Activated CD4-positive, alpha-beta memory T cell treated with anti-CD3 and anti-CD28 coated beads, Interleukin-2, amount 10 ng/mL, durations not matched to agents 7 days and 5 days (primary cell): ENCODE data around the gene PABPN1. TPM values are rescaled to one million over a fixed set of nuclear protein-coding genes. Genes with fewer than 3 reads are reported as not detected.

Experiments
- CTCF ChIA-PET: fragments of 350-600 bp; sonication (Branson Sonifier 250); formaldehyde crosslinking; loops from one replicate; lab custom pipeline; 2021; ENCODE audit warnings: antibody characterized with exemption, inconsistent platforms; lab: Charles Lee
- POLR2A ChIA-PET: fragments of 350-600 bp; sonication (Branson Sonifier 250); formaldehyde crosslinking; loops from one replicate; lab custom pipeline; 2021; ENCODE audit warnings: antibody characterized with exemption; lab: Charles Lee
- DNase-seq: peaks from one replicate; pipeline ENCODE4 v3.0.0-alpha.2; 2020
- H3K27ac Mint-ChIP-seq: one replicate; pipeline ENCODE4 v1.8.0; 2021; ENCODE audit warnings: mild to moderate bottlenecking, mixed read lengths
- H3K27me3 Mint-ChIP-seq: one replicate; pipeline ENCODE4 v1.8.0; 2021; ENCODE audit warnings: mixed read lengths
- H3K36me3 Mint-ChIP-seq: one replicate; pipeline ENCODE4 v1.8.0; 2021; ENCODE audit warnings: low read depth, mixed read lengths
- H3K4me1 Mint-ChIP-seq: one replicate; pipeline ENCODE4 v1.8.0; 2021; ENCODE audit warnings: mixed read lengths
- H3K4me3 Mint-ChIP-seq: one replicate; pipeline ENCODE4 v1.8.0; 2021; ENCODE audit warnings: mild to moderate bottlenecking, mixed read lengths
- H3K9me3 Mint-ChIP-seq: one replicate; pipeline ENCODE4 v1.8.0; 2021; ENCODE audit warnings: mixed read lengths
- total RNA-seq, 2 experiments: library from RNA; stranded (reverse); gene quantifications; one replicate each; pipeline ENCODE4 v1.2.3, GENCODE V29; 2021

The PABPN1 gene
- total RNA-seq, 2 experiments from 2014 or later, result 194 to 198 TPM

DNA sequence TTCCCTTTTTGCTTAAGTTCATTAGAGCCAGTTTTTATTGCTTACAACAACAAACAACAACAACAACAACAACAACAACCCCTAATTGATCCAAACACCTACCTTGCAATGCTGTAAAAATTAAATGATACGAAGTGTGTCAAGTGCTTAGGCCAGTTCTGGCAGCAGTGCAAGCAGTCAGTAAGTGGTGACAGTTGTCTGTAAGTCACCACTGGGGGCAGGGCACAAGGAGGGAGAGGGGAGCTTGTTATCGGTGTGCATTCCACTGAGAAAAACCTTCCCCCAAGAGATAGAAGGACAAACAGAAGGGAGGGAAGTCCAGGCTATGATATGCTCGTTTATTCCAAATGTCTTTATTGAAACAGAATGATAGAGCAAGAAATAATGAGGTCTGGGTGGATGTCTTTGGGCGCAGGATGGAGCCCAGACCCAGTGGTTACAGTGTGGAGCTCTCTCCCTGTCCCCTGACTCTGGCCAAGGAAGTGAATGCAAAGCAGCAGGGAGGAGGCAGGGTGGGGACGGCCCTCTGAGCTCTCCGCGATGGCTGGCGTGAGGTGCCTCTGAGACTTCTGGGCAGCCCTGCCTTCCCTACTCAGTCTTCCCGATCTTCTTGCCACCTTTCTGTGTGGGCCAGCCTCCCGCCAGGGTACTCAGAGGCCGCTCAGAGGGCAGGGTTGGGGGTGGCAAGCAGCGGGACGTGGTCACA lies 24.9 kb downstream of the PABPN1 start:
- no peak for DNase-seq
- CTCF ChIA-PET, result interaction anchor here (0.6 to 2.1 kb wide), 6 partner anchors 8 to 522 kb away, joined by 3 to 6 read pairs (median 4); partner anchors contain the start of gene PABPN1
- peaks cover 4% of the 10 kb centered on the region for H3K4me1 Mint-ChIP-seq

DNA sequence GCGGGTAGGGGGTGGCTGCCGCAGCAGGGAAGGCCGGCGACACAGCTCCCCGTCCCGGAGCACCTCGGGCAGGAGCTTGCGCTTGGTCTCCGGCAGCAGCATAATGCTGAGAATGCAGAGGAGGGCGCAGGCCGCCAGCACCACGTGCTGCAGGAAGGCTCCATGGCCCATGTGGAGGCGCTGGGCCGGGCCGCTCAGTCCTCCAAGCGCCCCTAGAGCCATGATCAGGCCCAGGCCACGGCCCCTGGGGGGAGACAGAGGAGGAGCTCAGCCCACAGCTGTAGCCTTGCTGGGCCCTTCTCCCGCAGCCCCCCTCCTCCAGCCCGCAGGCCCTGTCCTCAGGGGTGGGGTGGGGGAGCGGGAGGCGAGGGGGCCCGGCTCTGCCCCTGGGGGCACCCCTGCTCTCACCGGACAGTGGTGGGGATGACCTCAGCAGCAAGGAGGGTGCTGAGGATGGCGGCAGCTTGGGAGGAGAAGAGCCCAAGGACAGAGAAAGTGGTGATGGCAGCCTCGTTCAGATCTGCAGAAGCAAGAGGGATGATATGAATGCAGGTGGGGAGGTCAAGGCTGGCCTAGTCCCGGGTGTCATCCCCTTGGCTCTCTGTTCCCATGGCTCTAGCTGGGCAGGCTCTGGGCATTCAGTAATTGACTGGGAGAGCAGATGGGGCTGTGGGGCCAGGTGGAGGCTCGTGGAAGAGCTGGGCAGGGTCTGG lies 25.6 kb downstream of the PABPN1 start:
- peaks cover 23% of the 10 kb centered on the region for H3K27me3 Mint-ChIP-seq
- H3K27ac Mint-ChIP-seq, result no peak overlapping the region
- ChIA-PET POLR2A (no interaction called here), CTCF (interaction anchor here (0.6 to 2.1 kb wide), 2 partner anchors 25 to 45 kb away, joined by 4 to 6 read pairs; partner anchors contain the start of gene PABPN1)
- no peaks in the 10 kb centered on the region for H3K36me3 Mint-ChIP-seq
- DNase-seq, result no peak
- no peak overlapping the region for H3K4me3 Mint-ChIP-seq
- H3K4me1 Mint-ChIP-seq, result peaks cover 6% of the 10 kb centered on the region
- H3K9me3 Mint-ChIP-seq, result no peaks in the 10 kb centered on the region

More for the DNA sequence above, 24.9 kb downstream of the PABPN1 start:
- no peak overlapping the region for H3K4me3 Mint-ChIP-seq
- POLR2A ChIA-PET, result no interaction called here
- H3K27ac Mint-ChIP-seq, result no peak overlapping the region
- H3K36me3 Mint-ChIP-seq, result no peaks in the 10 kb centered on the region
- H3K27me3 Mint-ChIP-seq, result peaks cover 18% of the 10 kb centered on the region
- no peaks in the 10 kb centered on the region for H3K9me3 Mint-ChIP-seq

DNA sequence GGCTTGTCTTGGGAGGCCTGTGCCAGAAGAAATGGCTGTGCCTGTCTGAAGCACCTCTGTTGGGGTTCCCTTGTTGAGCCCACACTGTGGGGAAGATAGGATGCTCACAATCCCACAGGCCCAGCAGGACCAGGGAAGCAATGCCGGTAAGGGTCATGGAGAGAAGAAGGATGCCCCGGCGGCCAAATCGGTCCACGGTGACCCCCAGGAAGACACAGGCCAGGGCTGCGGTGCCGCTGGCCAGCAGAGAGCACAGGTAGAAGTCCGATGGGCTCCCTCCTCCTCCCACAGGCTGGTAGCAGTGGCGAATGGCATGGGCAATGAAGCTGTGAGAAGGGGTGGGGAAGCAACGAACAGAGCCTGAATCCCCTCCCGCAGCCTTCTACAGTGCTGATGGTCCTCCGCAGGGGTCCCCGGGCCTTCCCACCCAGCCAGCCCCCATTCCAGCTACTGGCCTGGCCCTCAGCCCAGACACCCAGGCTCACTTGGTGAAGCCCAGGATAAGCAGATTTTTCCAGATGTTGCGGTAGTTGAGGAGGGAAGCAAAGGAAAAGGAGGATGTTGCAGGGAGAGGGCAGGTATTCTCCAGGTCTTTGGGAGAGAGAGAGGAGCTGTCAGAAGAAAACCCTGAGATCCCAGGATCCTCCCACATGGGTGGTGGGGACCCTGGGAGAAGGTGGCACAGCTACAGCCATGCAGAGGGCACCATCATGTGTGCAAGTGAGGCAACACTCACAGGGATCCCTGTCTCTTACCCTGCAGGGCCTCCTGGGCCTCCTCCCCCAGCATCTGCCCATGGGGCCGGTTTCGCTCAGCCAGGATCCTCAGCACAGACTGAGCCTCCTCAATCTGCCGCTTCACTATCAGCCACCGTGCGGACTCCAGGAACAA lies 26.4 kb downstream of the PABPN1 start:
- POLR2A ChIA-PET, result no interaction called here
- H3K4me1 Mint-ChIP-seq, result peaks cover 6% of the 10 kb centered on the region
- CTCF ChIA-PET, result interaction anchor here (2.1 kb wide), 1 partner anchor 26 kb away, joined by 4 read pairs; the partner anchor contains the start of gene PABPN1

DNA sequence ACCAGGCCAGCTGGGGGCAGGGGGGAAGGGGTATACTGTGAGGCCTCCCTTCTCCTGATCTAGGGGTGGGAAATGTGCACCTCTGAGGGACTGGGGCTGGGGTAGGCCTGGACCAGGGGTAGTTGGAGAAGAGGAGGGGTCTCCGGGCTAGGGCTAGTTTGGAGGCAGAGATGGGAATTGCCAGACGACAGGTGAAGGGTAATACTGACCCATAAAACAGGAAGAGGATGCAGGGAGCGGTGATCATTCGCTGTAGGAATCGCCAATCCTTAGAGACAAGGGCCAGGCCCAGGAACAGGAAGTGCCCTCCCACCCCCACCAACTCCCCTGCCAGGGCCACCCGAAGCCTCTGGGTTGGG lies 27.0 kb downstream of the PABPN1 start:
- Mint-ChIP-seq H3K36me3 (no peaks in the 10 kb centered on the region), H3K4me3 (no peak overlapping the region), H3K27me3 (peaks cover 25% of the 10 kb centered on the region), H3K4me1 (peaks cover 9% of the 10 kb centered on the region), H3K27ac (no peak overlapping the region), H3K9me3 (no peaks in the 10 kb centered on the region)
- DNase-seq, result no peak
- POLR2A ChIA-PET, result no interaction called here
- CTCF ChIA-PET, result no interaction called here

More for the DNA sequence above, 26.4 kb downstream of the PABPN1 start:
- no peak overlapping the region for H3K4me3 Mint-ChIP-seq
- H3K27ac Mint-ChIP-seq, result no peak overlapping the region
- H3K9me3 Mint-ChIP-seq, result no peaks in the 10 kb centered on the region
- peaks cover 19% of the 10 kb centered on the region for H3K27me3 Mint-ChIP-seq
- DNase-seq, result no peak
- H3K36me3 Mint-ChIP-seq, result no peaks in the 10 kb centered on the region

DNA sequence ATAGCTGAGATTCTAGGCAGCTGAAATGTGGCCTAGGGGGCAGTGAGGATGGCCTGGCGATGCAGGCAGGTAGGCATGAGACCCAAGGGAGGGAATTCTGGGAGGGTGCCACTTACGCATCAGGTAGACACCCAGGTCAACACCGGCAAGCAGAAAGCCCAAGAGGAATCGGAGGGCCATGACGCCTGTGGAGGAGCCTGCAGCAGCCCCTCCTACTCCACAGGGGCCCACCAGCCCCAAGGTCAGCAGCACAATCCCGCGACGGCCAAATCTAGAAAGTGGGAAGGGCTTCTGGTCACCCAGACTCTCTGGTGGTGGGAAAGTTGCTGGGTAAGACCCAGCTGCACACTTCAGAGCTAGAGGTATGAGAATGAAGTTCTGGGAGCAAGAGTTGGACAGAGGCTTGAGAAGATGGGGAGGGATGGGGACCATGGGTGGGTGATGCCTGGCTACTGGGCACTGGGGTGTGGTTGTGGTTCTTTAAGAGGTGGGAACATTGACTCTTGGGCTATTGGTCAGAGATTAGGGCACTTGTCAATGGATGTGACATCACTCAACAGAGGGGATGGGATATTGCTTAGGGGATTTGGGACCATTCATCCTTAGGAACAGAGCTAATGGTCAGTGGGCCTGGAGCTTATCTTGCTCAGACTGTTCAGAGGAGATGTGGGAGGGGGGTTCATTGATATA lies 28.0 kb downstream of the PABPN1 start:
- no peak for DNase-seq
- no peak overlapping the region for H3K27ac Mint-ChIP-seq
- ChIA-PET CTCF (no interaction called here), POLR2A (no interaction called here)
- H3K4me3 Mint-ChIP-seq, result no peak overlapping the region
- peaks cover 11% of the 10 kb centered on the region for H3K4me1 Mint-ChIP-seq
- peaks cover 35% of the 10 kb centered on the region for H3K27me3 Mint-ChIP-seq
- no peaks in the 10 kb centered on the region for H3K36me3 Mint-ChIP-seq
- H3K9me3 Mint-ChIP-seq, result no peaks in the 10 kb centered on the region

DNA sequence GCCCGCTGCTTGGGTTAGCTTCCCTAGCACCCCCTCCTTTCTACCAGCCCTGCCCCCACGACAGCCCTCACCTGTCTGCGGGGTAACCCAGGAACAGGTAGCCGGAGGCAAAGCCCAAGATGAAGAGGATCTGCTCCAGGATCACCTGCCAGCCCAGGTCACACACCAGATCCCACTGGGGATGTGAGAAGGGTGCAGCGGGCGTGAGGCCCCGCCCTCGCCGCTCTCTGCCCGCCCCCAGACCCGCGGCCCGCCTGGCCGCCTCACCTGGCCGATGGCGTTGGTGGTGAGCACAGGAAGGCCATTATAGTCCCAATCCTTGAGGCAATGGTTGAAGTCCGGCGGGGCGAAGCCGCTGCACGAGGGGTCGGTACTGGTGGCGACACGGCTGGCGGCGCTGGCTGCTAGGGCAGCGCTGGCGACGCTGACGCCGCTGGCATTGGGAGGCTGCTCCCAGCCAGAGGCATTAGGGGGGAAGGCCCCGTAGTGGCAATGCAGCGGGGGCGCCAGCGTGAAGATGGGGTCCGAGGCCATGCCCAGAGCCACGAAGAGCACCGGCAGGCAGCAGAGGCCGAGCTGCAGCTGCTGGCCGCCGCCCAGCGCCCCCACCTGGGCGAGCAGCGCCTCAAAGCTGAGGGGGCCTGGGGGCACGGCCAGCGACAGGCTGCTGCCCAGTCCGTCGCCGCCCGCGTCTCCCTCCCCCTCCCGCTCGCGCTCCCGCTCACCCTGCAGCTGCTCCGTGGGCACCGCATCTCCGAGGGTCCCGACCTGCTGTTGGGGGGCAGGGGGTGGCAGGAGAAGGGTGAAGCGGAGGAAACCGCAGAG lies 30.6 kb downstream of the PABPN1 start:
- DNase-seq, result no peak
- H3K4me3 Mint-ChIP-seq, result peak overlapping the region; percentile 47
- peaks cover 11% of the 10 kb centered on the region for H3K4me1 Mint-ChIP-seq
- POLR2A ChIA-PET, result interaction anchor here (1.2 to 1.6 kb wide), 2 partner anchors 31 to 66 kb away, joined by 3 to 4 read pairs; partner anchors contain the start of genes HOMEZ and PABPN1
- CTCF ChIA-PET, result interaction anchor here (1.0 to 1.6 kb wide), 4 partner anchors 25 to 44 kb away, joined by 3 to 6 read pairs (median 4); partner anchors contain the start of genes CMTM5 and PABPN1
- H3K9me3 Mint-ChIP-seq, result no peaks in the 10 kb centered on the region
- no peak overlapping the region for H3K27ac Mint-ChIP-seq
- peaks cover 51% of the 10 kb centered on the region for H3K27me3 Mint-ChIP-seq
- no peaks in the 10 kb centered on the region for H3K36me3 Mint-ChIP-seq

DNA sequence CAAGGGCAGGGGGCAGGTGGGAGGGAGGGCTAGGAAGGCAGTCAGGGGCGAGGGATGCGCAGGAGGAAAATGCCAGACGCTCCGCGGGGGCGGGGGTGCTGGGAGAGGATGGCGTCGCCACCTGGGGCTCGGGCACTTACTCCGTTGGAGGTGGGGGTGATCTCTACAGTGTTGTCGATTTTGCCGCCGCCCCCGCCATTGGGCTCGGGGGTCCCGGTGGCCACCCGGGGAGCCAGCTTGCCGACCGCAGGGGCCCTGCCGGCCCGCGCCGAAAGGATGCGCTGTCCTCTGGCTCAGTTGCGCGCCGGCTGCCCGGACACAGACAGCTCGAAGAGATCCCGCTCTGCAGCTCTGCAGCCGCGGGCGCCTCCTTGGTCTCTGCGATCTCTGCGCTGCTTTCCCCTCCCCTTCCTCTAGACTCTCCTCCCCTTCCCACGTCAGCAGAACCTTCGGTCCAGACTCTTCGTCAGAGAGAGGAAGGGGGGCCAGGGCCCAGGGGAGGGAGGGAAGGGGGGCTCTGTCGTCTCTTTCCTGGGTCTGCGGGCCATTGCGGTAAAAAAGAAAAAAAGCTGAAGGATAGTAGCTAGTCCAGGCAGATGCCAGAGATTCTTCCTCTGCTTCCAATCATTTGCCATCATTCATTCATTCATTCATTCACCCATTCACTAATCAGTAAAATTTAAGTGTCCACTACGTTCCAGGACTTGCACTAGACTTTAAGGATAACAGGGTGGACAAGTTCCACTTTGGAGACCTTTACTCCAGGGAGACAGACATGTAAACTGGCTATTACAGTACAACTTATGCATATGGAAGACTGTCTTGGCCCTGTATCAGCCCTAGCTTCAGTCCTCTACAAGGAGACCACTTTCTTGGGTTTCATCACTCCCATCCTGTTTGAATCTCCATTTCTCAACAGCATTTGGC lies 31.5 kb downstream of the PABPN1 start, which contains the start of gene SLC22A17:
Gene SLC22A17 (minus strand): TSS at position 382 of the 927 bp plus-strand sequence.
- H3K27ac Mint-ChIP-seq, result no peak within 1 kb of the TSS
- ChIA-PET POLR2A (interaction anchor here (1.2 to 1.6 kb wide), 3 partner anchors 9 to 67 kb away, joined by 3 to 4 read pairs (median 4); partner anchors contain the start of genes HOMEZ and PABPN1), CTCF (interaction anchor here (0.7 to 1.6 kb wide), 7 partner anchors 7 to 45 kb away, joined by 3 to 6 read pairs (median 3); partner anchors contain the start of genes CMTM5 and PABPN1)
- DNase-seq, result peak; percentile 46
- H3K36me3 Mint-ChIP-seq, result no peaks in the 10 kb centered on the region
- H3K4me3 Mint-ChIP-seq, result peak within 1 kb of the TSS; percentile 47
- H3K27me3 Mint-ChIP-seq, result peaks cover 51% of the 10 kb centered on the region
- peaks cover 11% of the 10 kb centered on the region for H3K4me1 Mint-ChIP-seq
- H3K9me3 Mint-ChIP-seq, result no peaks in the 10 kb centered on the region

GRCh38 chr14:23353433-23353780 lies 32.1 kb downstream of the PABPN1 start:
- H3K4me1 Mint-ChIP-seq, result peaks cover 11% of the 10 kb centered on the region
- no peaks in the 10 kb centered on the region for H3K9me3 Mint-ChIP-seq
- H3K27ac Mint-ChIP-seq, result no peak overlapping the region
- CTCF ChIA-PET, result interaction anchor here (0.9 to 1.6 kb wide), 5 partner anchors 8 to 31 kb away, joined by 3 to 6 read pairs (median 3); partner anchors contain the start of gene PABPN1
- DNase-seq, result no peak
- H3K36me3 Mint-ChIP-seq, result no peaks in the 10 kb centered on the region
- POLR2A ChIA-PET, result interaction anchor here (1.2 to 1.6 kb wide), 2 partner anchors 9 to 67 kb away, joined by 3 to 4 read pairs; partner anchors contain the start of gene HOMEZ
- peaks cover 51% of the 10 kb centered on the region for H3K27me3 Mint-ChIP-seq
- peak overlapping the region; percentile 47 for H3K4me3 Mint-ChIP-seq

DNA sequence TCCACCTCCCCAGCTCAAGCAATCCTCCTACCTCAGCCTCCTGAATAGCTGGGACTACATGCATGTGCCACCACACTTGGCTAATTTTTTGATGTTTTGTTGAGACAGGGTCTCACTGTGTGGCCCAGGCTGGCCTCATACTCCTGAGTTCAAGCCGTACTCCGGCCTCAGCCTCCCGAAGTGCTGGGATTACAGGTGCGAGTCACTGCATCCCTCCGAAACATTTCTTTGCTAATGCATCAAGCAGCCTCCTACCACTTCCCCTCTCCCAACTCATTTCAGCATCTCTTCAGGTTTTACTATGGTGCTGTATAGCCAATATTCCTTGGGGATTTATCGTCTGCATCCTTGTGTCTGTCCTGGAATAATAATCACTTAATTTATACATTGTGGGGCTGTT lies 33.7 kb downstream of the PABPN1 start:
- CTCF ChIA-PET, result interaction anchor here (1.0 kb wide), 1 partner anchor 286 kb away, joined by 3 read pairs; no protein-coding TSS in a partner anchor
- peaks cover 11% of the 10 kb centered on the region for H3K4me1 Mint-ChIP-seq
- POLR2A ChIA-PET, result no interaction called here

GRCh38 chr14:23355871-23356435 lies 34.7 kb downstream of the PABPN1 start:
- H3K4me3 Mint-ChIP-seq, result no peak overlapping the region
- H3K27ac Mint-ChIP-seq, result no peak overlapping the region
- POLR2A ChIA-PET, result no interaction called here
- no peaks in the 10 kb centered on the region for H3K36me3 Mint-ChIP-seq
- no peak for DNase-seq
- H3K9me3 Mint-ChIP-seq, result no peaks in the 10 kb centered on the region
- H3K4me1 Mint-ChIP-seq, result peaks cover 10% of the 10 kb centered on the region
- CTCF ChIA-PET, result no interaction called here
- peaks cover 40% of the 10 kb centered on the region for H3K27me3 Mint-ChIP-seq

More for the DNA sequence above, 33.7 kb downstream of the PABPN1 start:
- Mint-ChIP-seq H3K27me3 (peaks cover 48% of the 10 kb centered on the region), H3K36me3 (no peaks in the 10 kb centered on the region), H3K4me3 (no peak overlapping the region), H3K27ac (no peak overlapping the region), H3K9me3 (no peaks in the 10 kb centered on the region)
- no peak for DNase-seq
